HG03159 (cell line): ENCODE results near the gene ZAP70.
A peak's percentile ranks its signal among the peaks of the same experiment; 100 is the strongest.
"Not testable (repeated sequence)": the region's sequence is repeated elsewhere in the genome, so short reads cannot be mapped to it uniquely, and the experiment has no call there.

Experiments
- ATAC-seq: cut with Tn5 transposase; IDR thresholded peaks from one replicate; pipeline ENCODE4 v1.9.1; 2021; ENCODE audit warnings: mild to moderate bottlenecking, moderate library complexity; ENCODE audit not compliant: unreplicated experiment

ZAP70 gene

GRCh38 chr2:97697252-97698235, 15.8 kb upstream of the ZAP70 start:
- peak; percentile 76 for ATAC-seq

- ATAC-seq: no peak
Measured at GRCh38 chr2:97698530-97698929, 14.8 kb upstream of the ZAP70 start.

DNA sequence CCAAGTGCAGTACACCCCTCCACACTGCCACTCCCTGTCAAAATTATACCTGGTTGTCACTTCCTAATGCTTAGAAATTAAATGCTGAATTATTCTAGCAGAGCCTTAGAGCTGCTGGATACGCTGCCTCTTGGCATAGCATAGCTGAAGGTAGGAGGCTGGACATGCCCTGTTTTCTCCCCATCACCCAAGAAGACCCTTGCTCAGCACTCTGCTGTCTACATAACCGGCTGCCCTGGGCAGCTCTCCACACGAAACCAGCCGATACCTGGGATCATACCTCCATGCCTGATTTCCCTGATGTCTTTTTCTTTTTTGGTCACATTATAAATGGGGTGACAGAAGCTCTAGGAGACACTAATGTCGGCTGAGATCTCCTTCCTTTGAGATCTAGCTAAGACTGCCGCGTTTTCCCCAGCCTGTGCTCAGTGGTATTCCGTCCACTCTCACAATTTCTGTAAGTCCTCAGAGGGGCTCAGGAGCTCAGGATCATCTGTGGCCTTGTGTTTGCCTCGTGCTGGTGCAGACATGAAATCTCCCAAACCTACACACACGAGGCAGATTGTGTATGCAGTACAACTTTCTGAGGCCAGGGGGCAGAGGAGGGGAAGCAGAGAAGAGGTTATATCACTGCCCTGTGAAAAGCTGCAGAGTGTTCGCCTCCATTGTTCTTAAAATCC, 13.5 kb upstream of the ZAP70 start:
- no peak for ATAC-seq

GRCh38 chr2:97701186-97701585, 12.2 kb upstream of the ZAP70 start:
- no peak for ATAC-seq

- ATAC-seq: no peak
Measured at GRCh38 chr2:97701851-97702465, 11.4 kb upstream of the ZAP70 start.

- ATAC-seq: no peak
Measured at GRCh38 chr2:97702731-97703470, 10.5 kb upstream of the ZAP70 start.

DNA sequence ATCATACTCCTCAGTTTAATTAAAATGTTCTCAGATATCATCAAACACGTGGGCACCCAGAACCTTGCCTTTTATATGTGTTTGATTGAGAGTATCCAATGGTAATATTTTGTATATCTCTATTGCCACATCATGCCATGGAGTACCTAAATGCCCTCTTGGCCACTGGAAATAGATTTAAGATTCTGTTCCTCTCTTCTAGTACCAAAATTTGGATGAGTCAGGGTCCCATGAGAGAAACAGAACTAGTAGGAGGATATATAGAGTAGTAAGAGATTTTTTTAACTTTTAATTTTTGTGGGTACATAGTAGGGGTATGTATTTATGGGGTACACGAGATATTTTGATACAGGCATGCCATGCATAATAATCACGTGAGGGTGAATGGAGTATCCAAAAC, 9.6 kb upstream of the ZAP70 start:
- no peak for ATAC-seq

DNA sequence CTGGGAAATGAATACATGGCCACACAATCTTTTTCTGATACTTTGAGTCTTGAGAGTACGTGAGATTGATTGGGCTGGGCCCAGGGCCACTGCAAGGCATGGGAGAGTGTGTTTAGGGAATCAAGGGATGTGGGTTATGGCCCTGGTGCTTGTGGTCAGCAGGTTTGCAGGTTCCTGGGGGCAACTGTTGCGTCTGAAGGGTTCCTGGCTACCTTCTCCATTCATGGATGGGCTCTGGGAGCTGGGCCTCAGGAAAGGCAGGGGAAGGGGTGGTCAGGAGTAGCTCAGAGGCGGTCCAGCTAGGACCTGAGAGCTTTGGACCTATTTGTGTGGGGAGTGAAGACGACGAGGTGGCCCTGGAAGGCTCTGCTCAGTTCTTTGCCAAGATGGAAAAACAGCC, 8.4 kb upstream of the ZAP70 start:
- no peak for ATAC-seq

DNA sequence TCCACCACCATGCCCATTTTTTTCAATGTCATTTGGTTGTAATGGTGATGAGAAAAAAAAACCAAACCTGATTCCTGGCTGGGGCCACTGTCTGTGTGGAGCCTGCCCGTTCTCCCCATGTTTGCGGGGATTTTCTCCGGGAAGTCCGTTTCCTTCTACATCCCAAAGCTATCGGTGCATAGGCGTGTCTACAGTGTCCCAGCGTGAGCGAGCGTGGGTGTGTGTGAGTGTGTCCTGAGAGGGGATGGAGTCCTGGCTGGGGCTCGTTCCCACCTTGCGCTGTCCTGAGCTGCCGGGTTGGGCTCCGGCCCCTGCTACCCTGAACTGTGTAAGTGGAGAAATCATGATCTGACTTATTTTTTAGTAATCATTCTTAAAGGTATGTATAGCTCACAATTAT, 7.3 kb upstream of the ZAP70 start:
- ATAC-seq: no peak

GRCh38 chr2:97706708-97707345, 6.5 kb upstream of the ZAP70 start:
- ATAC-seq: no peak

DNA sequence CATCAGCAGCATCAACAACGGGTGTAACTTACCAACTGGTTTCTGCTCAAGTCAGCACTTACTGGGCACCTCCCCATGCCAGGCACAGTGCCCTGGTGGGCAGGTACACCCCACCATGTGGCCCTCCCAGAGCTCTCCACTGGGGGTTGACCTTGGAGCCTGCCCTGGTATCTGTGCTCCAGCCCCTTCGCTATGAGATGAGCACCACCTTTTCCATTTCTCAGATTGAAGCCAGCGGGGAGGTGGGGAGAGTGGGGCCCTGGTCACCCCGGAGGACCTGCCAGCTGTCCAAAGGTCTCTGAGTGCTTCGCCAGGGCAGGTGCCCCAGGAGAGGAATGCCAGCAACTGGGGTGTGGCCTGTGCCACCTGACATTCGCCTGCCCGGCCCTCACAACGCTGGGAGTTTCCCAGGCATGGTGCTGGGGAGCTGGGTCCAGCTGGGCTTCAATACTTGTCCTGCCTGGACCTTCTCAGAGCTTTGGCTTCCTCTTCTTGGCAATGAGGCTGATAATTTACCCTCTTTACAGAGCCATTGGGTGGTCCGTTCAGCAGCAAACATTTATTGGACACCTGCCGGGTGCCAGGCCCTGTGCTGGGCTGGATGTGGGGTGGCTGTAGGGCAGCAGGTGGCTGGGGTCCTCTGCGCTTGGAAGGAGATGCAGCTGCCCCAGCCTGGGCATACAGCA, 5.9 kb upstream of the ZAP70 start:
- no peak for ATAC-seq

DNA sequence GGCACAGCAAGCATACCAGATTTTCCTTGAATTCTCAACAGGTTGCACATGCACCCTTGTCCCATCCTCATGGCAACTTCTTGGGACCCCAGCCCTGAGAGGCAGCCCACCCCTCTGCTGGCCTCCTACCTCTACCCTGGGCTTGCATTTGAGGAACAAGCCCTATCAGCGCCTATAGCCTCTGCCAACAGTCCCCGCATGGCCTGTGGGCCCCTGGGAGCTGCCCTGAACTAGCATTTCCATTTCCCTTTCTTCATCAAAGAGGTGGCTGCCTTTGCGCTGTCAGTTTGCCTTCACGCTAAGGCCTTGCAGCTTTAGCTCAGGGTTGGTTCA, 5.4 kb upstream of the ZAP70 start:
- ATAC-seq: no peak

DNA sequence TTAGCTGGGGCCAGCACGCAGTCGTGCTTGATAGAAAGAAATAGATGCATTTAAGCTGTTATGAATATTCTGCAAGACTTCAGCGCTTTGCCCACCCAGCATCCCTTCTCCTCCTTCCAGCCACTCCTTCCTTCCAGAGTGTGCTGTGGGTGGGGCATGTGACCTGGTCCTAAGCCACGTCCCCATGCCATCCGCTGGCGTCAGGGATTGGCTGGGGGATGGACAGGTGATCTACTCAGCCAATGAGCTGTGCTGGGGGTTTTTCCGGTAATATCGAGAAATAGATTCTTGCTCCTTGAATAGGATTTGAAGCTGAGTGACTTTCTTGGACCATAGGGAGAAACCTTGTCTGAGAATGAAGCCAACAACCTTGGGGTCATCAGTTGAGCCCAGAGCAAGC, 4.8 kb upstream of the ZAP70 start:
- ATAC-seq: no peak

DNA sequence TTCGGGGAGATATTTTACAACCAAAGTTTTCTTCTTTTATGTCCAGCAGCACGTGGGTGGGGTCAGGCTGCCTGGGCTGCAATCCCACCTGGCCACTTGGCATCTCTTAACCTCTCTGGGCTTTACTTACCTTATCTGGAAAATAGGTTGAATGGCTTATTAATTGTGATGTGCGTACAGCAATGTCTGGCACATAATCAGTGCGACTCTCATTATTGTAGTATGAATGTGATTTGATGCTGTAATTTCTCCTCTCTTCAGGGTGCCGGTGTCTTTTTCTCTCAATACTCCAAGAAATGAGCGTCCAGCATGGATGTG, 2.0 kb upstream of the ZAP70 start:
- ATAC-seq: no peak

- not testable (repeated sequence) for ATAC-seq
Measured at GRCh38 chr2:97712175-97712574, 1.2 kb upstream of the ZAP70 start.

DNA sequence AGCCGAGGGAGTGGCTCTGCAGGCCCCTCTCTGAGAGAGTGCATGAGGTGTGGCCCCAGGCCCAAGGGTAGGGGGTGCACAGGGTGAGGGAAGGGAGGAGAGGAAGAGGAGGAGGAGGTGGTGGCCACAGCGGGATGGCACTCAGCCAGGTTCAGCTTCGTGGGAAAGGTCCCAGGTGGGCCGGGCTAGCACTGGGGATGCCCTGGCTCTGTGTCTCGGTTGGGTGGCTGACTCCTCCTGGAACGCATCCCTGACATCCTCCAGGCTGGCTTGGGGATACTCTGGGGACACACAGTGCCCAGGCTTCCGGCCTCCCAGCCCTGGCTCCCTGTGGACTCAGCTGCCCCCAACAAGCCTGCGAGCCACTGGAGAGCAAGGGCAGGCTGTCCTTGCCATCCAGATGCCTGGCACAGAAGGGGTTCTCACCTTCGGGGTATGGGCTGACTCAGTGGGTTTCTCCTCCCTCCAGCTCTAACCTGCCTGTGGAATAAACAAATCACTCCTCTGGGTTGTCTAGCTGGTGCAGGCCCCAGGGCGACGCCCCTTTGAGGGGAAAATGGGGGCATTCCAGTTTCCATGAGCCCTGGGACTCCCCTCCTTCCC, 582 bp upstream of the ZAP70 start:
- ATAC-seq: no peak

DNA sequence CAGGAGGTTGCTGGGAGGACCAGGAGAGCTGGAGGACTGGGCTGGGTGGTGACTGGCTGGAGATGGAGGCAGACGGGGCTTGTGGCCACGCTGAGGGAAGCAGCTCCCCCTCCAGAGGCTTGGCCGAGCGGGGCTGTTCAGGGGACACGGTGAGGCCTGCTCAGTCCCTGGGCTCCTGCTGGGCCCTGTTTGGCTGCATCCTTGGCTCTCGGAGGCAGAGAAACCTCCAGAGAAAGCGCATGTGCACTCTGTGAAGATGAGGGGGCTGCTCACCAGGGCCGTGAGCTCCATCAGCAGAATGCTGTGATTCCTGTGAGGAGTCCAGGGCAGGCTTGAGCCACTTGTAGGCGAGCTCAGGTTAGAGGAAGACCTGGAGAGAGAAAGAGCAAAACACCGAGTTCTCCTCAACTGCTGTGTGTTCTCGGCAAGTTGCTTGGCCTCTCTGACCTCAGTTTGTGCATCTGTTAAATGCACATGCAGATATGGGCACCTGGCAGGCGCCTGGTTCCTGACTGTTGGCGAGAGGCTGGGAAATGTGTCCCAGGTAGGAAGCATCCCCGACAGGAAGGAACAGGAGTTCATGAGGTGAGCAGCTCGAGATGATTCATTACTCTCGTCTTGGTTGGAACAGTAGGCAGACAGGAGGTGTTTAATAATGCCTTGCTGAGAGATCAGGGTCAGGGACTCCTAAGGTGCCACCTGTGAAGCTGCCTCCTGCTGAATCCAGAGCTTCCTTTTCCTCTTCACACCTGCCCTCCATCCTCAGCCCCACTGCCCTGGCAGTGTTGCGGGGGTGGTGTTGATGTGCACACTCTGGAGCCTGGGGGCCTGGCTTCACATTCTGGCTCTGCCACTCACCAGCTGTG, 941 bp downstream of the ZAP70 start:
- ATAC-seq: no peak

GRCh38 chr2:97714950-97715652, 1.7 kb downstream of the ZAP70 start:
- no peak for ATAC-seq
